ENCODE measurements around the gene NLRP11.

Gene NLRP11

DNA sequence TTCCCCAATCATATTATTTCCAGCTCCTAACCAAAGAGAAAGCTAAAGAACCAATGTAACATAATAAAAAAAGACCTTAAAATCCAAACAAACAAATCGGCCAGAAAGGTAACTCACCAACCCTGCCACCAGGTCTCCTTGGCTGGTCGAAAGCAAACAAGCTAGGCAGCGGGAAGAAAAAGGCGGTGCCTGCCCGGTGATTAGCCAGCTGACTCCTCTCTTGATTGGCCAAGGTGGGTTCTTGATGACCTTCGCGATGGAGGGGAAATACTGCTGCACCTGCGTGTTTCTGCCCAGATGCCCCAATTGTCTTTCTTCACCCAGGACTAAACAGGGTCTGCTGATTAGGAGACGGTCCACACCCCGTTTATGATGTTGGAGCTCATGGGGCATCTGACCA, at the start of gene NLRP11:
TSS of gene NLRP11 (minus strand) at position 154 of the 400 bp plus-strand sequence. CDS start 13,825 bp downstream, outside the sequence.
- no peak for DNase-seq

DNA sequence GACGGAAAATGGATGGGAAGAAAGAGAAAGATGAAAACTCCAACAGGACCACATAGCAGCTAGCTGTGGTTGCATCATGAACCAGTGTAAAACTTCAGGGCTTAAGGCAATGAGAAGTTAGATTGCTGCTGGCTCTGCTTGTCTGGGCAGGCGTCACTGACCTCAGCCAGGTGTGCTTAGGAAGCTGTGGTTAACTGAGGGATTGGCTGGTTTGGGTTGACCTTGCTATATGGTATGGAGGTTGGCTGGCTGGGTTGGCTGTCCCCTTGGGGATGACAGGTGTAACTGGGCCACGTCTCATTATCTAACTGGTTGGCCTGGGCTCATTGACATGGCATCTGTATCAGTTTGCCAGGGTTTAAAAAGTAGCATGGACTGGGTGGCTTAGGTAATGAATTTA, 45.4 kb upstream of the NLRP11 start:
- DNase-seq, result no peak

DNA sequence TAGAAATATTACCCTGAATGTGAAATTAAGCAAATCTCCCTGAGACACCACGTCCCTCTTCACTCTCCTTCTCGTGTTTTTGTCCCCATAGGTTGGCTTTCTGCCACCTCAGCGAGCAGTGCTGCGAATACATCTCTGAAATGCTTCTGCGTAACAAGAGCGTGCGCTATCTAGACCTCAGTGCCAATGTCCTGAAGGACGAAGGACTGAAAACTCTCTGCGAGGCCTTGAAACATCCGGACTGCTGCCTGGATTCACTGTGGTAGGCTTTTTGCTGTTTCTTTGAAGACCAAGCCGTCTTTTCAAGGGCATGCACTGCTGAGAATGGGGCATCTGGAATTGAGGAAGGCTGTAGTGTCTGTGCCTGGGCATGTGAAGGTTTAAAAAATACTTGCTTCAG, 38.9 kb upstream of the NLRP11 start:
- no peak for DNase-seq

DNA sequence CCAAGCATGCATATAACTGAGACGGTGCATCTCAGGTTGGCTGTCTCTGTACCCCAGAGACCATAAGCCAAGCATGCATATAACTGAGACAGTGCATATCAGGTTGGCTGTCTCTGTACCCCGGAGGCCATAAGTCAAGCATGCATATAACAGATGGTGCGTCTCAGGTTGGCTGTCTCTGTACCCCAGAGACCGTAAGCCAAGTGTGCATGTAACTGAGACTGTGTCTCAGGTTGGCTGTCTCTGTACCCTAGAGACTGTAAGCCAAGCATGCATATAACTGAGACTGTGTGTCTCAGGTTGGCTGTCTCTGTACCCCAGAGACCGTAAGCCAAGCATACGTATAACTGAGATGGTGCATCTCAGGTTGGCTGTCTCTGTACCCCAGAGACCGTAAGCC, 35.3 kb upstream of the NLRP11 start:
- no peak for DNase-seq

DNA sequence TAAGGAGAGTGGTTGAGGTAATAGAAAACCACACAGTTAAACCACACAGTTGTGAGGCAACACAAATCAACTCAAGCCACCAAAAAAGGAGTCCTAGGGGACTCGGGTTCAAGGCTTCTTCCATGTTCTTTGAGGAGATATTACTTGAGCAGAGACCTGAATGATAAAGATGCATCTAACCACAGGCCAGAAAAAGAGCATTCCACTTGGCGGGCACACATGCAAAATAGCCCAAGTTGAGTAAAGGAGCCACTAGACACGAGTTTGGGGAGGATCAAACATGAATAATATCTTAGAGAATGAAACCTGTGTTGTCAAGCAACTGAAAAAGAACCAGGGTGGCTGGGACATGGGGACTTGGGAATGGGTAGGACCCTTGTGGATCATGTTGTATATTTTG, 34.7 kb upstream of the NLRP11 start:
- DNase-seq, result no peak

DNA sequence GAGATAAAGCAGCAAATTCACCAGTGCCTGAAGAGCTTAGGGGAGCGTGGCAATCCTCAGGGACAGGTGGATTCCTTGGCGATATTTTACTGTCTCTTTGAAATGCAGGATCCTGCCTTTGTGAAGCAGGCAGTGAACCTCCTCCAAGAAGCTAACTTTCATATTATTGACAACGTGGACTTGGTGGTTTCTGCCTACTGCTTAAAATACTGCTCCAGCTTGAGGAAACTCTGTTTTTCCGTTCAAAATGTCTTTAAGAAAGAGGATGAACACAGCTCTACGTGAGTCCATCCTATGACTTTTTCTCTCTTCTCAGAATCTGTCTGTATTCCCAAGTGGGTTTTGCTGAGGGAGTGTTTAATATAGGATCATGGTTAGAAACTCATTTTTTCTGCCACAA, 27.2 kb upstream of the NLRP11 start:
- no peak for DNase-seq

DNA sequence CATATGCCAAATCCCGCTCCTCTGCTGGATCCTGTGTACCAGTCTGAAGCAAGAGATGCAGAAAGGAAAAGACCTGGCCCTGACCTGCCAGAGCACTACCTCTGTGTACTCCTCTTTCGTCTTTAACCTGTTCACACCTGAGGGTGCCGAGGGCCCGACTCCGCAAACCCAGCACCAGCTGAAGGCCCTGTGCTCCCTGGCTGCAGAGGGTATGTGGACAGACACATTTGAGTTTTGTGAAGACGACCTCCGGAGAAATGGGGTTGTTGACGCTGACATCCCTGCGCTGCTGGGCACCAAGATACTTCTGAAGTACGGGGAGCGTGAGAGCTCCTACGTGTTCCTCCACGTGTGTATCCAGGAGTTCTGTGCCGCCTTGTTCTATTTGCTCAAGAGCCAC, 26.6 kb upstream of the NLRP11 start:
- DNase-seq, result no peak

DNA sequence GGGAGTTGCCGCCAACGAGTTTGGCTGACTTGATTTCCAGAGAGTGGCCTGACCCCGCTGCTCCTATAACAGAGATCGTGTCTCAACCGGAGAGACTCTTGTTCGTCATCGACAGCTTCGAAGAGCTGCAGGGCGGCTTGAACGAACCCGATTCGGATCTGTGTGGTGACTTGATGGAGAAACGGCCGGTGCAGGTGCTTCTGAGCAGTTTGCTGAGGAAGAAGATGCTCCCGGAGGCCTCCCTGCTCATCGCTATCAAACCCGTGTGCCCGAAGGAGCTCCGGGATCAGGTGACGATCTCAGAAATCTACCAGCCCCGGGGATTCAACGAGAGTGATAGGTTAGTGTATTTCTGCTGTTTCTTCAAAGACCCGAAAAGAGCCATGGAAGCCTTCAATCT, 26.2 kb upstream of the NLRP11 start:
- DNase-seq, result no peak

DNA sequence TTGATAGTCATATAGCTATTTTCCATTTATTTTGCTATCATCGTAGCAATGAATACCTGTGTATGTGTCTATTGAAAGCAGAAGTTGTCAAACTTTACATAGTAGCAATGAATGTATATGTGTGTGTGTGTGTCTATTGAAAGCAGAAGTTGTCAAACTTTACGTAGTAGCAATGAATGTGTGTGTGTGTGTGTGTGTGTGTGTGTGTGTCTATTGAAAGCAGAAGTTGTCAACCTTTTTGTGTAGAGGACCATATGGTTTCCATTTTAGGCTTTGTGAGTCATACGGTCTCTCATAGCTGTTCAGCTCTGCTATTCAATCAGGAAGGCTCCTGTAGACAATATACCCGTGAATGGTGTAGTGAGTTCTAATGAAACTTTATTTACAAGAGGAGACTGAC, 25.4 kb upstream of the NLRP11 start:
- DNase-seq, result no peak

DNA sequence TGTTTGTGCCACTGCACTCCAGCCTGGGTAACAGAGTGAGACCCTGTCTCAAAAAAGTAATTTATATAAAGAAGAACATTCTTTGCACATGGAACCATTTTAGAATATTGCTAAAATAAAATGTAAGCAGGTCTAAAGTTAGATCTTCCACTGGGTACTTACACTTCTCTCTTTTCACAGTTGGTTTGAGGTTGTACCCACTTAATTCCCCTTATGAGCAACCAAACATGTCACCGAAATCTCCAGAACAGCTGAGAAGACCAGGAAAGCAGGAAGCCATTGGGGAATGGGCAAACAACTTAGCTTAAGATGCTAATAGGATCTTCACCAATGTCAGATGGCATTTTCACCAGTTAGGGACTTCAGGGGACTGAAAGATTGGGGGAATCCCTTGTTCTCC, 23.4 kb upstream of the NLRP11 start:
- DNase-seq, result no peak

DNA sequence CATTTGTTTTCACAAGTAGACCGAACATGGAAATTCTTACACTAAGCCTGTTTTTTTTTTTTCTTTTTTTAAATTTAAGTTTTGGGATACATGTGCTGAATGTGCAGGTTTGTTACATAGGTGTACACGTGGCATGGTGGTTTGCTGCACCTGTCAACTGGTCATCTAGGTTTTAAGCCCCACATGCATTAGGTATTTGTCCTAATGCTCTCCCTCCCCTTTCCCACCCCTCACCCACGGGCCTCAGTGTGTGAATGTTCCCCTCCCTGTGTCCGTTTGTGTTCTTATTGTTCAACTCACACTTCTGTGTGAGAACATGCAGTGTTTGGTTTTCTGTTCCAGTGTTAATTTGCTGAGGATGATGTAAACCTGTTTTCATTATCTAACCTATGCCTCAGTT, 7.1 kb upstream of the NLRP11 start:
- DNase-seq, result no peak

DNA sequence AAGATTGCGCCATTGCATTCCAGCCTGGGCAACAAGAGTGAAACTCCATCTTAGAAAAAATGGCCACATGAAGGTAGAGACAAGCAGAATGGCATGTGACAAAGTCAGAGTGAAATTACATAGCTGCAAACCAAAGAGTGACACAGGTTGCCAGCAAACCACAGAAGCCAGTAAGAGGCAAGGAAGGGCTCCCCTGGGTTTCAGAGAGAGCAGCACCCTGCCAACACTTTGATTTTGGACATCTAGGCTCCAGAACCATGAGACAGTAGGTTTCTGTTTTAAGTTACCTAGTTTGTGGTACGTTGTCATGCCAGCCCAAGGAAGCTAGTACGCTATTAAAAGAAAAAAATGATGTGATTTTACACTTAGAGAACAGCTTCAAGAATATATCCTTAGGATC, 6.5 kb upstream of the NLRP11 start:
- no peak for DNase-seq

DNA sequence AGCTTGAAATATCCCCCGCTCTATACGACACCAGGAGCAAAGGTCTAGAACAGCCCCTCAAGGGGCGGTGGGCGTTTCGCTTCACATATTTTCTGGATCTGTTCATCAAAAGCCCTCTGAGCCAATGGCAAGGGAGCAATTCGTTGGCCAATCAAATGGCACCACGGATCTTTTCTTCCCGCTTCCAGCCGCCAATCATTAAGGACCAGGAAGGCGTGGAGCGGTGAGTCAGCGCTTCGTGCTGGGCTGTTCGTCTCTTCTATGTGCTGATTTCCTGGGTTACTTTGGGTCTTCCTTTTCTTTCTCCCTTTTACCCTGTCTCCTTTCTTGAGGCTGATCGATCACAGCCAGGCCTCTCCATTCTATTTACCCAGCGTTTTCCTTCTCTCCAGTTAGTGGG, 4.5 kb upstream of the NLRP11 start, which contains the start of gene NLRP4:
TSS of gene NLRP4 (plus strand) at position 201 of the 400 bp plus-strand sequence. CDS start 15,541 bp downstream, outside the sequence.
- DNase-seq, result no peak

DNA sequence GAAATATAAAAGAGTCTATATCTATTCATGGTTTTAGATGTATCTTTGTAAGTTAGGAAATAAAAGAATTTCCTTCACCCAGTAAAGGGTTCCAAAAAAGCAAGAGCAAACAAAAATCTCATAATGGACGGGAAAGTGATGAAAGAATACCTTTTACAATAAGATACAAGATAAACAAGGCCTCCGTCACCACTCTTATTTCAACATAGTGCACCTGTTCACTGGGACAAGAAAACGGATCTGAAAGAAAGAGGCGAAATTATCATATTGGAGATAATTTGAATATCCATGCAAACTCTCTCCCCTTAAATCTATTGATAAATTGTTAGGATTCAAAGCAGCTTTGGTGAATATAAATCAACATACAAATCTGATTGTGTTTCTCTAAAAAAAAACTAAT, 877 bp upstream of the NLRP11 start:
- DNase-seq, result no peak

DNA sequence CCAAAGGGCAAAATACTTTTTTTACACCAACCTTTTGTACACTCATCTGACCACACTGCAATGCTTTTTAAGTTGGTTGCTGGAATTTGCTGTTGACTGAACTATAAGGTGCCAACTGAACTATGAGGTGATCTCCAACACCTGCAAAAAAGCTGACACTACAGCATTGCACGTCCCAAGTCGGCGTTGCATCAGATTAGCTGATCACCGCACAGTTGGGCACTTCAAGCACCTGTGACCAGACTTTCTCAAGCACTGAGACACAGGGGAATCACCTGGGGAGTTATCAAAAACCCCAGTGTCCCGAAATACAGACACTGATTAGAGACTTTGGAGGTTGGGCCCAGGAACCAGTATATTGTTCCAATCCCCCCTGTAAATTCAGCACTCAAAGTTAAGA, 1.1 kb downstream of the NLRP11 start:
- DNase-seq, result no peak

DNA sequence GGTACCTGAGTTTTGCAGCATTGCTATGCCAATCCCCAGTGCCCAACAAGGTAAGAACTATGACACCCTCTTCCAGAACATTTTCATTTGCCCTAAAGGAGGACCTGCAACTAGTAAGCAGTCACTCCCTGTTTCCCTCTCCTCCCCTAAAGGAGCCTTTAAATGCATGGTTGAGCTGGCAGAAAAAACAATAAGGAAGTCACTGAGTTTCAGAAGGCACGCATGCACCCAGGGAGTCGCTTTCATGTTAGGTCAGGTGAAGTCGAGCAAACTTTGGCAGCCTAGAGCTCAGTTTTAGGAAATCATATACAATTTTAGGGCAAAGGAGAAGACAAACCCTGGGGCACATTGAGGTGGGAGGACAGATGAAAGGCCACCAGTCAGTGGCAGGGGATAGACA, 11.8 kb downstream of the NLRP11 start:
- DNase-seq, result no peak

DNA sequence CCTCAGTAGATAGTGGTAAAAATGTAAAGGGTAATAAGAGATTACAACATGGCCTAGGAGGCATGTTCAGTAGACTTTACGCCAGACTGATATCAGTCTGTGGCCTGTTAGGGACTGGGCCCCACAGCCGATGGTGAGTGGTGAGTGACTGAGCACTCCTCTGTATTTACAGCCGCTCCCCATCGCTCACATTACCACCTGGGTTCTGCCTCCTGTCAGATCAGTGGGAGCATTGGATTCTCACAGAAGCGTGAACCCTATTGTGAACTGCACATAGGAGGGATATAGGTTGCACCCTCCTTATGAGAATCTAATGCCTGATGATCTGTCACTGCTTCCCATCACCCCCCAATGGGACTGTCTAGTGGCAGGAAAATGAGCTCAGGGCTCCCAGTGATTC, 17.9 kb downstream of the NLRP11 start:
- no peak for DNase-seq

DNA sequence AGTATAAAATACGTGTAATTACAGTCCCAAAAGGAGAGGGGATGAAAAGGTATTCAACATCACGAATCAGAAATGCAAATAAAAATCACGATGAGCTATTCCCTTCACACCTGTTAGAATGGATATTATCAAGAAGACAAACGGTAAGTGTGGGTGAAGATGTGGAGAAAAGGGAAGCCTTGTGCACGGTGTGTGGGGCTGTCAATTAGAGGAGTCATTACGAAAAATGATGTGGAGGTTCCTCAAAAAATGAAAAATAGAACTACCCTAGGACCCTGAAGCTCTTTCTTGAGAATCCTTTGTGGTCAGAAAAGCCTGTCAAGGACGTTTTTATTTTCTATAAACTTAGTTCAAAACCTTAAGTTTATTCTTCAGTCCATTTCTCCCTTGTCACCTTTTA, 19.4 kb downstream of the NLRP11 start:
- no peak for DNase-seq

DNA sequence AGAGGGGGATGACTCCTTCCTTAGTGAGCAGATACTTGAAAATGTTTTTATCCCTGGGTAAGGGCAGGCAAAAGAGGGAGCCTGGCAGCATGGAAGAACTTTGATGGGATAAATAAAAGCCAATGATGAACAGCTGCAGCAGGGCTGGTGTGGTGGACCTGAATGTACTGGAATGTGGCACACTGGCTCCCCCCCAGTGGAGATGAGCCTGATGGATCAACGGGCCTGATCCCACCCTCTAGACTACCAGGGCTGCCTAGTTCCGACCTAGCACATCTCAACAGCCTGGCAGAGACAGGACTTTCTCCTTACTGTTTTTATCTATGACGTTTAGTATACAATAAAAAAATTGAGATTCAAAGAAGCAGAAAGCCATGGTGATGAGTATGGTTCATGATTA, 20.5 kb downstream of the NLRP11 start:
- no peak for DNase-seq

DNA sequence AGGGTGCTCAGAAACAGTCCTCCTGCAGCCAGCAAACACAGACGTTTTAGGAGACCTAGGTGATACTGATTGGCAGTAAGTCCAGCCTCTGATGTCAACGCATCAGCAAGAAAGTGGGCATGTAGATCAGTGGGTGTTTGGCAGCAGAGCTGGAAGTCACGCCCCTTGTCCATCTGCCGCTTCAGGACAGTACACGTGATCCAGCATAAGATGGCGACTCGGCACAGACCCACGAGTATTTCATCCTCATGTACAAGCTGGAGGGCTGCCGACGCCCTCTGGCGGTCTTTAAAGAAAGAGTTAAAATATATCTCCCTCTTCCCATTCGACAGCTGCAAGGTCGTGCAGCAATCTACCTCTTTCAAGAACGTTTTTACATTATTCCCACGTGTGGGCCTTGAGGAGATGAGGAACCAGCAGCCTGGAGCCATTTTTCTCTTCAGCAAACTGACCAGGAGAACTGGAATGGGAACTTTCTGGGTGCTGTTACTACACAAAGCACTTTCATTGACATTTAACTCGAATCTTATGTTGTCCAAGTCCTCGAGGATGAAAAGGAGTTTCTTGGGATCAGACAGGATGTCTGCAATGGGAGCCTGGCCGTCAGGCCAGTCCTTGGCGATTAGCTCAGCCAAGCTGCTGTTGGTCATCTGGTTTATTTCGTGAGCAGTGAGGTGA, 22.3 kb downstream of the NLRP11 start:
- no peak for DNase-seq

DNA sequence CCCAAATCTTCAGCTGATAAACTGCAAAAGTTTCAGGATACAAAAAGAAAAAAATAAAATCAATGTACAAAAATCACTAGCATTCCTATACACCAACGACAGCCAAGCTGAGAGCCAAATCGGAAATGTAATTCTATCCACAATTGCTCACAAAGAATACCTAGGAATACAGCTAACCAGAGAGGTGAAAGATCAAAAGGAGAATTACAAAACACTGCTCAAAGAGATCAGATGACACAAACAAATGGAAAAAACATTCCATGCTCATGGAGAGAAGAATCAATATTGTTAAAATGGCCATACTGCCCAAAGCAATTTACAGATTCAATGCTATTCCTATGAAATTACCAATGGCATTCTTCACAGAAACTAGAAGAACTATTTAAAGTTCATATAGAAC, 29.5 kb downstream of the NLRP11 start:
- DNase-seq, result no peak

DNA sequence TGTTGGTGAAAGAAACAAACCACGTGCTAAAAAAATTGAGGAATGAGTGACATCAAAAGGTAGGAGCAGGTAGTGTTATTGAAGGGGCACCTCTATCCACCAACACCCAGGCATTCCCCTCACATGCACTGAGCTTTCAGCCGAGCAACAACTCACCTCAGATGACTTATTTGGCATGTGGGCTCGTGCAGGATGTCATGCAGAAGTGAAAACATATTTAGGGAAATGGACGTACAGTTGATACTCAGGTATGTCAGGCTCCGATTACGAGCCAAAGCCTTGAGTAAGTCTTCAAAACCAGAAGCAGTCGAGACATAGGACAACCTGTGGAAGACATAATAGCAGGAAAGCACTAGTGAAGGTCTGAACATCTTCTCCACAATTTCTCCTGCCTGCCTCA, 30.4 kb downstream of the NLRP11 start:
- no peak for DNase-seq

DNA sequence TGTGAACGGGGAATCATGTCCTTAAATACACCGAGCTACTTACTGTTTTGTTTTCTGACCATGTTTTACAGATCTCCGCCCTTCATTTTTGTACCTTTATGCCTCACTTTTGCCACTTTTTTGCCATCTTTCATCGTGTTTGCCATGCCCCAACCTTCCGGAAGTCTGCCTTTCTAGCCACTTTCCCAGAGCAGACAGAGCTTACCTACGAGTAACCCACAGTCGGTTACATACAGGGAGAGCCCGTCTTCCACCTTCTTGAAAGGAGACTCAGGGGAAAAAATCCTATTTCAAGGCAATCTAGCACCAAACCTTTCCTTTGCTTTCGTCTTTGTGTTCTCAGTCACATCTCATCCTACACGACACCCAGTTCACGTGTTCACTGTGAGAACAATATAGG, 36.8 kb downstream of the NLRP11 start:
- DNase-seq, result no peak

DNA sequence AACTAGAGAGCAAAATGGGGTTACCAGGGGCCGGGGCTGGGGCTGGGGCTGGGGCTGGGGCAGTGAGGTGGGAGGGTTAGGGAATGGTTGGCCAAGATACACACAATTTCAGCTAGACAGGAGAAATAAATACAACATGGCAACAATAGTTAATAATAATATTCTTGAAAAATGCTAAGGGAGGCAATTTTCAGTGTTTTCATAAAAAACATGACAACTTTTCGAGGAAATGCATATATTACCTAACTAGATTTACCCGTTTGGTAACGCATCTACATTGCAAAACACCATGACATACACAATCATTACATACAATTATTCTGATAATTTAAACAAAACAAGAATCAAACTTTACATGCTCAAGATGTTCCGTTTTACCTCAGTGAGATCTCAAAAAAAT, 50.7 kb downstream of the NLRP11 start:
- DNase-seq, result no peak

DNA sequence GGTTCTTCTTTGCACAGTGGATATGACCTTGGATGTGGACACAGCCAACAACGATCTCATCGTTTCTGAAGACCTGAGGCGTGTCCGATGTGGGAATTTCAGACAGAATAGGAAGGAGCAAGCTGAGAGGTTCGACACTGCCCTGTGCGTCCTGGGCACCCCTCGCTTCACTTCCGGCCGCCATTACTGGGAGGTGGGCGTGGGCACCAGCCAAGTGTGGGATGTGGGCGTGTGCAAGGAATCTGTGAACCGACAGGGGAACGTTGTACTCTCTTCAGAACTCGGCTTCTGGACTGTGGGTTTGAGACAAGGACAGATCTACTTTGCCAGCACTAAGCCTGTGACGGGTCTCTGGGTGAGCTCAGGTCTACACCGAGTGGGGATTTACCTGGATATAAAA, 53.5 kb downstream of the NLRP11 start:
- DNase-seq, result no peak

DNA sequence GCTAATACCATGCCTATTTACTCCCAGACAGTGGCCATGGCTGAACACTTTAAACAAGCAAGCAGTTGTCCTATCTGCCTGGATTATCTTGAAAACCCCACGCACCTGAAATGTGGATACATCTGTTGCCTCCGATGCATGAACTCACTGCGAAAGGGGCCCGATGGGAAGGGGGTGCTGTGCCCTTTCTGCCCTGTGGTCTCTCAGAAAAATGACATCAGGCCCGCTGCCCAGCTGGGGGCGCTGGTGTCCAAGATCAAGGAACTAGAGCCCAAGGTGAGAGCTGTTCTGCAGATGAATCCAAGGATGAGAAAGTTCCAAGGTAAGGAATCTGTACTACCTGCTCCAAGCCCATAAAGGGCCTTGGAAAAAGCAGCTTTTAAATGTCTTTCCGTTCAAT, 54.3 kb downstream of the NLRP11 start:
- no peak for DNase-seq

Measured in activated CD4-positive, alpha-beta T cell treated with anti-CD3 and anti-CD28 coated beads for 1 hour (primary cell).